Stimulated activated CD4-positive, alpha-beta T cell treated with anti-CD3 and anti-CD28 coated beads, Interleukin-1b, Interleukin-23, amount 100 ng/mL, for 48 hours (primary cell): Measurements from ENCODE around the gene LIX1.
"Not testable (repeated sequence)": the region's sequence is repeated elsewhere in the genome, so short reads cannot be mapped to it uniquely, and the experiment has no call there.

Source experiments
- DNase-seq: peaks from one replicate; pipeline ENCODE4 v3.0.0-alpha.2; 2020

The LIX1 gene

GRCh38 chr5:97141031-97141430 is 1.4 kb downstream of the LIX1 start:
- no peak for DNase-seq

GRCh38 chr5:97140250-97140649 is 2.2 kb downstream of the LIX1 start:
- not testable (repeated sequence) for DNase-seq

- no peak for DNase-seq
These were observed 5.9 kb downstream of the LIX1 start for GRCh38 chr5:97136475-97136874.

- peak; percentile 30 for DNase-seq
These were observed 6.5 kb downstream of the LIX1 start for GRCh38 chr5:97135868-97136267.

GRCh38 chr5:97134634-97135033 is 7.8 kb downstream of the LIX1 start:
- DNase-seq, result no peak

- DNase-seq, result no peak
These were observed 9.3 kb downstream of the LIX1 start for GRCh38 chr5:97133101-97133500.

- DNase-seq, result no peak
These were observed 10.5 kb downstream of the LIX1 start for GRCh38 chr5:97131921-97132320.

- no peak for DNase-seq
These were observed 11.2 kb downstream of the LIX1 start for GRCh38 chr5:97131139-97131710.

DNA sequence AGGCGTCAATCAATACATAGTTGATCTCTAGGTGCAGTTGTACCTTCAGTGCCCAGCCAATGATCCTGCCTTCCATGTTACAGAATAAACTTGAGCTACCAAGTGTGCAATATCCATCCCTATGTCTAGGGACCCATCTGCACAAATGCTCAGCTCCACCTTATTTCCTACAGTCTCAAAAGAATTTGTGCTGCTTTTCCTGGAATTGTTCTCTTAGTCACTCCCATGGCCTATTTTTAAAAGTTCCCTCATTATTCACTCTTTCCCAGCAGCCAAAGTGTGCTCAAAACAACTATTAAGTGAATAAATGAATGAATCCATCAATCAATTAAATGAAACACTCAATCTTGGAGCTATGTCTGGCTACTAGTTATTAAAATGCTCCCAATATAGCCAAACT is 14.7 kb downstream of the LIX1 start:
- no peak for DNase-seq

DNA sequence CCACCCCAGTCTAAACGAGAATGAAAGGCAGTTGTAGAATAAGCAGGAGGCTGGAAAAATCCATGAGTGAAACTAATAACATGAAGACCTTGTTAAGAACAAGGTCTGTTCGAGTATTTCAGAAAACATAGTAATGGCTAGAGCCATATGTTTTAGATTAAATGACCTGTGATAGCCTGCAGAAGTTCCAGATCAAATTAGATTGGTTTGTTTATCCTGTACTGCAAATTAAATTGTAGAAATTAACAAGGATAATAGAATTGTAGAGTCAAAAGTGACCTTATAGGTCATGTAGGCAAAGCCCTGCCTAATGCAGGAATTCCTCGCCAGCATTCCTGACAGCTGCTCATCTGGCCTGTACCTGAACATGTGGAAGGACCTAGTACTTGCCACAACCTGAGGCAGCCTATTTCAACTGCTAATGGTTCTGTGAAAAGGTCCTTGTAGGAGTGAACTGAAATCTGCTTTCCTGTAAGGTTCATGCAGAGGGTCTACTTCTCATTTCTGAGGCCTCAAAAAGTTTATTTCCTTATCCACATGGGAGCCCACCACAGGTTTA is 17.2 kb downstream of the LIX1 start:
- DNase-seq, result no peak

DNA sequence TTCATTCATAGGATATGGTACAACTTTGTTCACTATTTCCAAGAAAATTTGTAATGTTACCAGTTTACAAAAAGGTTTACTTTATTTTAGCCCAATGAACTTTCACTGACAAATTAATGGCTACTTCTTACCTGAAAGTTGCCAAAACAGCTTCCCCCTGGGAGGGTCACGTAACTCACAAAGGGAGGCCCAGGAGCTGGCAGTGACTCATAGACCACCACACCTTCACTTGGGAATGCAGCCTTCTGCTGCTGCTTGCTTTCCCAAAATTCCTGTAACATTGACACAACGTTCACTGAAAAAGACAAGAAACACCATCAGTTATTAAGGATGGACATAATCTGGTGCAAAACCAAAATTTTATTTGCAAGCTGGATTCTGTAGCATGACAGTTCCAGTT is 18.1 kb downstream of the LIX1 start:
- no peak for DNase-seq

DNA sequence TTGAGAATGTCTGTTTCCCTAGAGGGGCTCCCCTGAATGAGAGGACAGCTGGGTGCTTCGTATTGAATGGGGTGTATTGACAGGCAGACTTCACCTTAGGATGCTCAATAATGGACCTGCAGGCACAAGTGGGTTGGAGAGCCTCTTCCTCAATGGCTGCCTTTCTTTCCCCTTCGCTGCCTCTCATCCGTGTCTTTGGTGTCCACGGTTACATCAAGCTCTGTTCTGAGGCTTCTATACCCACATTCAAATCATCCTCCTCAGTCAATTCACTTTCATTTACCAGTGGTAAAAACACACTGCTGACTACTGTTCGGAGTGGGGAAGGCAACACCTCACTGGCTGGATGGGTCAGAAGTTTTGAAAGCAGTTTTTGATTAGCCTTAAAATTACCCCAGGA is 20.6 kb downstream of the LIX1 start:
- DNase-seq, result no peak

- DNase-seq, result no peak
These were observed 22.2 kb downstream of the LIX1 start for GRCh38 chr5:97120195-97120594.

- DNase-seq, result no peak
These were observed 23.4 kb downstream of the LIX1 start for GRCh38 chr5:97119007-97119390.

DNA sequence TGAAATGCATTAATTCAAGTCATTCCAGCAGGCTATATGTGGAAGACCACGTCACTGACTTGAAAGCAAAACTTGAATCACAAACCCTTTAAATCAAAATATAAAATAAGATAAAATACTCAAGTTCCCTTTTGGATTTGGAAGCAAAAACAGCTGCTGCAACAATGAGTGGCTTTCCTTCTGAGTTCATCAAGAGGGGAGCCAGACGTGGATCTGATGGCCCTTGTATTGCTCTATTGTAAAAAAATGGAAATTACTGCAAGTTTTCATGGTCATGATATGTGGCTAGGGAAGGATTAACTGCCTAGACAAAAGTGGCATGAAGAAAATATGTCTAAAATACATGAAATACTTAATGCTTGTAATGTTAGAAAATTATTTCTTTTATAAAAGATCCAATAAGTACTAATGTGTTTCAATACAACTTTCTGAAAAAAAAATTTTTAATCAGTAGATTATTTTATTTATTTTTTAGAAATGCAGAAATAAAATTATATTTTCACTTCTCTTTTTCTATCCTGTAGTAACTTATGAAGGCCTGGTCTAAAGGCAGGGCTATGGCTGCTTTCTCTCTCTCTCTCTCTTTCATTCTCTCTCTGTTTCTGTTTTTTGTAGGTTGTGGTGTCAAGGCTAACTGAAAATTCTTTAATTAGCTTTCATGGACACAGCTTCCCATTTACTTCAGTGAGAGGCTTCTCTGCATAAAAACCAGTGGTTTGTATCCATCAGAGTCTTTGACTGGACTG is 24.0 kb downstream of the LIX1 start:
- no peak for DNase-seq

DNA sequence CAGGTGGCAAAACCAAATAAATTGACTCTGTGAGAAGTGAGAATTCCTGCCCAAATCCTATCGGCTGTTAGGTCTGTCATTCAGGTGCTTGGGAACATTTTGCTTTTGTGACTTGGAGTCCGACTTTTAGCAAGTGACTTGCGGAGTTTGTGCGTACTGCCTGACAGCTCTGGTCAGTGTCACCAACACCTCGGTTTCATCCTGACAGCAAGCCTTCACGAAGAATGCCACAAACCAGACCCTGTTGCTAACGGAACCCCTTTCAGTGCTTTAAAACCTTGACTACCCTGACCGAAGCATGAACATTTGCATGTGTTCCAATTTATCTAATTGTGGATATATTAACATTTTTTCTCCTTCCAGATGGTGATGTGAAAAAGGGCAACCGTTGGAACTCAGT is 26.5 kb downstream of the LIX1 start:
- DNase-seq, result no peak

DNA sequence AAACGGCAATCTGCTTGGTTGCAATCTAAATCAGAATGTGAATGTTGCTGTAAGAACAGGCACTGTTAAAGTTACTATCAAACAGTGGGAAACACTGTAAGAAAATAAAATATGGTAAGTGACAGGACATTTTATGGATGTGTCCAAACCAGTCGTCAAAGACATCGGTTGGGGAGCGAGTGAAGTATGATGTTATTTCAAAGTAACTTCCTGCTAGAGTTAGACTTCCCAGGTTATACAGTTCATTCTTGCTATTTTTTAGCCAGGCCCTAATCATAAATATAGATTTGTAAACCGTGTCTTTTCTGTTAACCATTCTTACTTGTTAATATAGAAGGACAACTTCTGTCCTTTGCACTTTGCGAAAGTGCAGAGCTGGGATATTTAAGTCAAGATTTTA is 30.2 kb downstream of the LIX1 start:
- DNase-seq, result no peak

- no peak for DNase-seq
These were observed 30.8 kb downstream of the LIX1 start for GRCh38 chr5:97111616-97112015.

DNA sequence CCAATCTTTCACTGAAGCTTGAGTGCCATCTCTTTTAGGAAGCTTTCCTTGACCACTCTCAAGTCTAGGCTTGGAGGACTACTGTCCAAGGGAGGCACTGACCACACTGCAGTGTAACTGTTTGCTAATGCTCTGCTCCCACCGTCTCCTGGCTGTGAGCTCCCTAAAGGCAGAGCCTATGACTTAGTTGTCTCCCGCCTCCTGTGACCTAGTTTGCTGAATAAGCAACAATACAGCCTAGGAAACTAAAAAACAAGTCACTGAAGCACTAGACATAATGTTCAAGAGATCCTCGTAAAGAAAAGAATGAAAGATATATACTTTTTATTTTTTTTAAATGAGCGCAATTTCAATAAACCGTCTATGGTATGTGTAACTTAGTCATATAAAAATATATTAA is 31.4 kb downstream of the LIX1 start:
- DNase-seq, result no peak

DNA sequence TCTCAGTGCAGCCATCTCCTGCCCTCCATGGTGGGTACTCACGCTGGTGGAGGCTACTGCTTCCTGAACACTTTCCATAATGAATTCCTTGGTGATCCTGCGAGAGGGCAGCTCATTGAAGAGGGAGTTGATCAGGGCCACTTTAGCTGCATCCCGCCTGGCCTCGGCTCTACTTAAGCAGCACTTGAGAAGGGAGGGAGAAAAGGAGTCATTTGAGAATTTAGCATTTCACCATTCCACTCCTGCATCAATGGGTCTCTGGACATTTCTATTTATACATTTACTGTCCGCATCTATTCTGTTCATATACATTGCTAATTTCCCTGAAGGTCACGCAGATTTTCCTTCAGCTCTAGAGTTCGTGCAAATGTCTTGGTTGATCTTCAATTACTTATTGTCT is 35.1 kb downstream of the LIX1 start:
- DNase-seq, result no peak

DNA sequence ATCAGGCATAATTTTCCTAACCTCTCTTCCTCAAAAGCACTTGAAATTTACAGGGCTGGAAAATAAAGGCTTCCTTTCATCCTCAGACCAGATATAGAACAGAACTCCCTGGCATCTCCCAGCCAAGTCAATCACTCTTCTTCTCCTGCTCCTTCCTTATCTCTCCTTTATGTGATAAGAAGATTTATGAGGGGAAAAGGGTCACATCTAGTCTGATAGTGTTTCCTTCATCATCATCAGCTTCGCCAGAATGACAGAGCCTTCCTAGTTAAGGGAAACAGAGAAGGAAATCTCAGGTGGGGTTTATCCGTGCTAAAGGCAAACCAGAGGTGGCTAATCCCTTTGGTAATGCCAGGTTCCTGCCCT is 36.2 kb downstream of the LIX1 start:
- DNase-seq, result no peak

- no peak for DNase-seq
These were observed 36.8 kb downstream of the LIX1 start for GRCh38 chr5:97105501-97106215.

GRCh38 chr5:97102010-97102470 is 40.4 kb downstream of the LIX1 start:
- no peak for DNase-seq
